Vagina (tissue), 2 donors: Measurements from ENCODE around the gene GNG13. TPM values are rescaled to one million over a fixed set of nuclear protein-coding genes. Genes with fewer than 3 reads are reported as not detected.

Source experiments
- DNase-seq, 2 donors: peaks; one replicate each; pipeline ENCODE4 v3.0.0-alpha.2; 2017; ENCODE audit errors: extremely low spot score in 2 of 2
- H3K27ac ChIP-seq: fragments of 200-600 bp; sonication (generic); one replicate; pipeline ENCODE4 v1.5.1; 2019
- H3K27me3 ChIP-seq: fragments of 200-600 bp; sonication (generic); one replicate; pipeline ENCODE4 v1.5.1; 2019
- H3K36me3 ChIP-seq, 2 donors: fragments of 200-600 bp; sonication (generic); one replicate each; pipeline ENCODE4 v1.5.1; 2017 to 2019
- H3K4me1 ChIP-seq: fragments of 200-600 bp; sonication (generic); one replicate; pipeline ENCODE4 v1.5.1; 2019
- H3K4me3 ChIP-seq, 2 donors: fragments of 200-600 bp; sonication (generic); 1 replicate in 1 of 2; 2 replicates in 1 of 2; pipeline ENCODE4 v1.5.1; 2016 to 2019
- H3K9me3 ChIP-seq: fragments of 200-600 bp; sonication (generic); one replicate; pipeline ENCODE4 v1.5.1; 2019
- POLR2A ChIP-seq, 2 donors: fragments of 450-650 bp; IDR thresholded peaks; one replicate each; pipeline ENCODE4 v1.6.1; 2017; ENCODE audit warnings: antibody characterized with exemption in 2 of 2, mild to moderate bottlenecking in 2 of 2, moderate library complexity in 2 of 2
- POLR2AphosphoS5 ChIP-seq, 2 donors: sonication (generic); formaldehyde crosslinking; IDR thresholded peaks; one replicate each; pipeline ENCODE4 v1.9.0; 2017; ENCODE audit warnings: antibody characterized with exemption in 2 of 2, mild to moderate bottlenecking in 2 of 2, low read depth in 1 of 2; ENCODE audit not compliant: insufficient read depth in 1 of 2
- intact Hi-C: fragments of 100-400 bp; cut with DNase I; formaldehyde crosslinking; loops from one replicate; pipeline ENCODE4 v1.15.1; 2023
- total RNA-seq: library from RNA; depleted of rRNA; stranded (reverse); fragments of >200 nt; gene quantifications from one replicate; pipeline ENCODE4 v1.2.3, GENCODE V29; 2016
- TF ChIP-seq, protein P1 (sequence below), 3 experiments: fragments of 450-650 bp in 2 of 3; fragments of 200-600 bp in 1 of 3; sonication (generic) in 1 of 3; IDR thresholded peaks; one replicate each; pipeline ENCODE4 v1.5.1; 2017 to 2019; ENCODE audit warnings: antibody characterized with exemption in 3 of 3, mild to moderate bottlenecking in 2 of 3, moderate library complexity in 2 of 3

GNG13 gene
- total RNA-seq, 1 donor from 2014 or later, result not detected

DNA sequence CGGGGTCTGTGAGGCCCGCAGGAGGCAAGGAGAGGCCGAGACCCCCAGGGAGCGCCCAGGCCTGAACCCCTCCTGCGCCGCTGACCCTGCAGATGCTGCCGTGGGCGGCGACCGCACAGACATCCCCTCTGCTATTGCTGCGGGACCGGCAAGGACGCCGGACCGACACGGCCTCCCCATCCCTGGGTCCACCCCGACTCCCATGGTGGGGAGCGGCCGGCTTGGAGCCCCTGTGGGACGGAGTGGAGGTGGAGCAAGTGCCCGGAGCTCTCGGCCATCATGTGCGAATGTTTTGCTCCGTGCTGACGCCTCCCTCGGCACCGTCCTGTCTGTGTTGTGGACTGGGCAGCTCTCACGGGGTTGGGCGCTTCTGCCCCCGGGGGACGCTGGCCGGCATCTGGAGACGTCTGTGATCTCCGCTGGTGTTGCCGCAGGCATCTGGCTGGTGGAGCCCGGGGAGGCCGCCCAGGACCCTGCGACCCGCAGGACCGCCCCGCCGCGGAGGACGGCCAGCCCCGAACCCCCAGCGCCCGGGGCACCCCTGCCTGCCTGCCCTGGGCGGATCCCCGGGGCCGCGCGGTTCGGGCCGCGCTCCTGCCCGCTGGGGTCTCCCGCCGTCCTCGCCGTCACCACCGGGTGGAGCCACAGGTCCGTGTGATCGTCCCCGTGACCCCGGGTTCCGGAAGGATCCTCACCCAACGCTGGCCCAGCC, 12.8 kb upstream of the GNG13 start:
- H3K9me3 ChIP-seq, result no peaks in the 10 kb centered on the region
- H3K4me1 ChIP-seq, result peaks cover 11% of the 10 kb centered on the region
- no peak for TF ChIP-seq POLR2A (IDR thresholded peaks at IDR 0.05)
- TF ChIP-seq, protein P1, sequence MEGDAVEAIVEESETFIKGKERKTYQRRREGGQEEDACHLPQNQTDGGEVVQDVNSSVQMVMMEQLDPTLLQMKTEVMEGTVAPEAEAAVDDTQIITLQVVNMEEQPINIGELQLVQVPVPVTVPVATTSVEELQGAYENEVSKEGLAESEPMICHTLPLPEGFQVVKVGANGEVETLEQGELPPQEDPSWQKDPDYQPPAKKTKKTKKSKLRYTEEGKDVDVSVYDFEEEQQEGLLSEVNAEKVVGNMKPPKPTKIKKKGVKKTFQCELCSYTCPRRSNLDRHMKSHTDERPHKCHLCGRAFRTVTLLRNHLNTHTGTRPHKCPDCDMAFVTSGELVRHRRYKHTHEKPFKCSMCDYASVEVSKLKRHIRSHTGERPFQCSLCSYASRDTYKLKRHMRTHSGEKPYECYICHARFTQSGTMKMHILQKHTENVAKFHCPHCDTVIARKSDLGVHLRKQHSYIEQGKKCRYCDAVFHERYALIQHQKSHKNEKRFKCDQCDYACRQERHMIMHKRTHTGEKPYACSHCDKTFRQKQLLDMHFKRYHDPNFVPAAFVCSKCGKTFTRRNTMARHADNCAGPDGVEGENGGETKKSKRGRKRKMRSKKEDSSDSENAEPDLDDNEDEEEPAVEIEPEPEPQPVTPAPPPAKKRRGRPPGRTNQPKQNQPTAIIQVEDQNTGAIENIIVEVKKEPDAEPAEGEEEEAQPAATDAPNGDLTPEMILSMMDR (IDR thresholded peaks at IDR 0.05), result peak in 1 of 3 experiments; percentile 33
- H3K36me3 ChIP-seq, result no peaks in the 10 kb centered on the region
- no peak overlapping the region for H3K4me3 ChIP-seq
- no peak for DNase-seq
- peaks cover 8% of the 10 kb centered on the region for H3K27me3 ChIP-seq
- H3K27ac ChIP-seq, result no peak overlapping the region
- intact Hi-C loops, result no loop called here

DNA sequence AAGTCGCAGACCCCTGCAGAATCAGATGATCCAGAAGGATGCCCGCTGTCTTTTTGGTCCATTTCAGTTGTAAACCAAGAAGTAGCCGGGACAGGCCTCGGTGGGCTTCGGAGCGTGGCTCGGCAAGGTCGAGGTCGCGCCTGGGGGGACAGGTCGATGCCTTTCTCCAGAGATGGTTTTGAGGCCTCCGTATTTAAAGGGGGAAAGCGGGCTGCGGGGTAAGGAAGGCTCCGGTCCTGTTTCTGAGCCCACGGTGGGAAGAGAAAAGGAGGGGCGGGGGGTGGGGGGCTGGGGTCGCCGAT, 7.5 kb upstream of the GNG13 start:
- Histone ChIP-seq H3K27ac (peak overlapping the region; percentile 86), H3K36me3 (no peaks in the 10 kb centered on the region), H3K4me3 (peak overlapping the region; percentile 66 to 95), H3K9me3 (no peaks in the 10 kb centered on the region), H3K4me1 (peaks cover 25% of the 10 kb centered on the region), H3K27me3 (no peaks in the 10 kb centered on the region)
- DNase-seq, result no peak
- intact Hi-C loops, result no loop called here
- TF ChIP-seq, protein P1 (IDR thresholded peaks at IDR 0.05), result no peak
- no peak for TF ChIP-seq POLR2A (IDR thresholded peaks at IDR 0.05)
- no peak for TF ChIP-seq POLR2AphosphoS5 (IDR thresholded peaks at IDR 0.05; ENCODE audit: insufficient read depth in 1 of 2, low read depth in 1 of 2)

DNA sequence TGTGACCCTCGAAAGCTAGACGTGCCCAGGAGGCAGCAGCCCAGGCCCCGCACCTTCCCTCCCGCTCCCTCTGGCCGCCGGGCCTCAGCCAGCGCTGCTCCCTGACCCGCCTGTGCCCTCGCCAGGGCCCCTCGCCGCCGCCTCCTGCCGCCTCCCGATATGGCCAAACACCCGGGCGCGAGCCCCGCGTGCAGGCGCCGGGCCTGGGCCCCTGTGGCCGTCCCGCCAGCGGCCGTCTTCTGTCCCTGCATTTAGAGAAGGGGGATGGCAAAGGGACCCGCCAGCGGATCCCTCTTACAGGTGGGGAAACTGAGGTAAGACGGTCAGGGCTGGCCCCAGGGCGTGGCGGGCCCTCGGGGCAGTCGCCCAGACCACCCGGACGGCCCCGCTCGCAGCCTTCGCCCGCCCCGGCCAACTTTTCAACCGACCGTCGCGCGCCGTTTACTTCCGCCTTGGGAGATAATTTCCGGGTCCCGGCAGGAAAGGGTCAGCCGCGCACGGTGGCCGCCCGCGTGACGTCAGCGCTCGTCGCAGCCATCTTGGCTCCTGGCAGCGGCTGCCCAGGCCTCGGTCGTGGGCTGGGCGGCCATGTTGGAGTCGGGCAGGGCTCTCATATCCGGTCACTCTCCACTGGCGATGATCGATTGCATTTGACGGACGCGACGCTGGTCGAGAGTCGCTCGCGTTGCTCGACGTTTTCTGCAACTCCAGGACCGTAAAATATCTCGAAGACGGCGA, 7.0 kb upstream of the GNG13 start:
- TF ChIP-seq POLR2AphosphoS5 (IDR thresholded peaks at IDR 0.05; ENCODE audit: insufficient read depth in 1 of 2, low read depth in 1 of 2) (peak; percentile 90 to 92), POLR2A (IDR thresholded peaks at IDR 0.05) (no peak)
- TF ChIP-seq, protein P1 (IDR thresholded peaks at IDR 0.05), result peak in 1 of 3 experiments; percentile 15
- H3K4me3 ChIP-seq, result peak overlapping the region; percentile 66 to 95
- intact Hi-C loops, result no loop called here
- H3K27ac ChIP-seq, result peak overlapping the region; percentile 86
- no peaks in the 10 kb centered on the region for H3K9me3 ChIP-seq
- DNase-seq, result no peak
- no peaks in the 10 kb centered on the region for H3K27me3 ChIP-seq
- peaks cover 25% of the 10 kb centered on the region for H3K4me1 ChIP-seq
- H3K36me3 ChIP-seq, result no peaks in the 10 kb centered on the region

DNA sequence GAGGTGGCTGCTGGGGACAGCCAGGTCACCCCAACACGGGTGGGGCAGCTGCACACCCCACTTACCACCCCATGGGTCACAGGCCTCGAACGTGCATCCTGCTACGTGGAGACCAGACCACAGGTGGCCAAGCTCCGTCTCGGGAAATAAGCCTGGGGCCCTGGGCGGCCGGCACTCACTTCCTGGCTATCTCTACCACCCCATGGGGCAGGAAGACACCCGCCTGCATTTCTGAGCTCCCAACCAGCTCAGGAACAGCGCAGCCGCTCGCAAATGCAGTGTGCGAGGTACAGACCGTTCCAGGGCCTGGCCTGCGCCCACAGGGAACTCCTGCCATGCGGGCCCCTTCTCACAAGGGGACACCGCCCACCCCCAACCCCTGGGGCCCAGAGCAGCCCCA, 4.9 kb upstream of the GNG13 start:
- Histone ChIP-seq H3K36me3 (no peaks in the 10 kb centered on the region), H3K27me3 (no peaks in the 10 kb centered on the region), H3K9me3 (no peaks in the 10 kb centered on the region), H3K4me3 (no peak overlapping the region), H3K27ac (no peak overlapping the region), H3K4me1 (peaks cover 25% of the 10 kb centered on the region)
- TF ChIP-seq POLR2A (IDR thresholded peaks at IDR 0.05) (no peak), POLR2AphosphoS5 (IDR thresholded peaks at IDR 0.05; ENCODE audit: insufficient read depth in 1 of 2, low read depth in 1 of 2) (no peak)
- TF ChIP-seq, protein P1 (IDR thresholded peaks at IDR 0.05), result no peak
- no peak for DNase-seq
- intact Hi-C loops, result no loop called here
